ENCODE results near the gene SAP25.

Gene SAP25

GRCh38 chr7:100584683-100585510 is 11.2 kb upstream of the SAP25 start:
- peak overlapping the region; percentile 48 to 91 (median 82) for H3K9ac ChIP-seq (ENCODE audit: low read length in 5 of 5)
- H3K27me3 ChIP-seq (ENCODE audit: control insufficient read depth in 5 of 5, insufficient read depth in 4 of 5, low read length in 5 of 5): peaks cover 0 to 3% (median 0%) of the 10 kb centered on the region in 5 donors
- H3K4me1 ChIP-seq (ENCODE audit: control insufficient read depth in 5 of 5, insufficient read depth in 5 of 5, low read length in 5 of 5): peaks cover 14 to 50% (median 44%) of the 10 kb centered on the region in 5 donors

GRCh38 chr7:100584054-100584682 is 10.5 kb upstream of the SAP25 start:
- H3K9me3 ChIP-seq (ENCODE audit: control insufficient read depth in 5 of 5, low read length in 5 of 5): no peaks in the 10 kb centered on the region
- peak overlapping the region in 3 of 5 donors; percentile 56 to 91 (median 87) for H3K9ac ChIP-seq (ENCODE audit: low read length in 5 of 5)
- peak overlapping the region; percentile 85 to 97 (median 96) for H3K4me3 ChIP-seq (ENCODE audit: low read depth in 1 of 5, low read length in 5 of 5)
- no peaks in the 10 kb centered on the region for H3K27me3 ChIP-seq (ENCODE audit: control insufficient read depth in 5 of 5, insufficient read depth in 4 of 5, low read length in 5 of 5)
- peak overlapping the region; percentile 50 for H3K27ac ChIP-seq (ENCODE audit: low read depth, low read length)
- H3K36me3 ChIP-seq (ENCODE audit: control insufficient read depth in 5 of 5, insufficient read depth in 5 of 5, low read length in 5 of 5): peaks cover 0 to 37% (median 31%) of the 10 kb centered on the region in 5 donors
- peaks cover 14 to 45% (median 44%) of the 10 kb centered on the region in 5 donors for H3K4me1 ChIP-seq (ENCODE audit: control insufficient read depth in 5 of 5, insufficient read depth in 5 of 5, low read length in 5 of 5)

More at GRCh38 chr7:100584683-100585510, 11.2 kb upstream of the SAP25 start:
- Histone ChIP-seq H3K36me3 (ENCODE audit: control insufficient read depth in 5 of 5, insufficient read depth in 5 of 5, low read length in 5 of 5) (peaks cover 0 to 31% (median 26%) of the 10 kb centered on the region in 5 donors), H3K27ac (ENCODE audit: low read depth, low read length) (peak overlapping the region; percentile 50), H3K9me3 (ENCODE audit: control insufficient read depth in 5 of 5, low read length in 5 of 5) (no peaks in the 10 kb centered on the region), H3K4me3 (ENCODE audit: low read depth in 1 of 5, low read length in 5 of 5) (peak overlapping the region; percentile 85 to 97 (median 96))

DNA sequence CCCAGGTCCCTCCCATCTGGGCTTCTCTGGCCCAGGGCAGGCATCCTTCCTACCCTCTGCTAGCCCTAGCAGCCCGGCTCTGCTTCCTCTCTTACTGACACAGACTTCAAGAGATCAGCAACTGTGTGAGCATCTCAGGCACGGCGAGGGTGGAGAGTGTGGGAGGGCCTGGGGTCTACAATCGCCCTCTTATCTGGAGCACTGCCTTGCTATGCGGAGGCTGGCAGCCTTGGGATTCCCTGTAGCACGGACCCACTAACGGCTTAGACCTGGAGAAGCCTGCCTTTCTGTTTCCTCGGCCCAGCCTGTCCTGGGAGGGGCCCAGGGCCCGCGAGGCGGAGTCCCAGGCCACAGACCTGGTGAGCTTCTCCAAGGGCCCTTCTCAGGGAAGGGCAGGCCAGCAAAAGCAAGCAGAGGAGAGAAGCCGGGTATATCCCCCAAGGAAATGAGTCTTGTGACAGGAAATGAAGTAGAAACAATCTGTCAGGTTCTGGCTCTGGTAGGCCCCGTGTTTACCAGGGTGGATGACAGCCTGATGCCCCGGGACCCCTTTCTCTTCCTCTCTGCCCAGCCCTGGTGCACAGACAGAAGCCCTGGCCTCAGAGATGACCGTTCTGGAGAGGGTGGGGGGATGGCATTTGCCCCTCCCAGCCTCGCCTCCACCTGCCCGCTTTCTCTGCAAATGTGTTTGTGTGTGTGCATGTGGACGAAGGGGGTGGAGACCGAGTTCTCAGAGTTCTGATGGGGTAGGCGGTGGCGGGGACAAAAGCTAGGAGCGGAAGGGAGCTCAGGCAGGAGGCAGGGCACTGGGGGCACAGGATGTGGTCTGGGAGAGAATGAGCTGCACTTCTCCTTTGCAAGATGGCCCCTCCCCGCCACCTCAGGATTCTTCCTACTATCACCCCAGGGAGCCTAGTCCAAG is 9.7 kb upstream of the SAP25 start:
- no peaks in the 10 kb centered on the region for H3K27me3 ChIP-seq (ENCODE audit: control insufficient read depth in 5 of 5, insufficient read depth in 4 of 5, low read length in 5 of 5)
- H3K36me3 ChIP-seq (ENCODE audit: control insufficient read depth in 5 of 5, insufficient read depth in 5 of 5, low read length in 5 of 5): peaks cover 0 to 45% (median 38%) of the 10 kb centered on the region in 5 donors
- H3K4me3 ChIP-seq (ENCODE audit: low read depth in 1 of 5, low read length in 5 of 5): peak overlapping the region; percentile 11 to 70 (median 43)
- H3K9ac ChIP-seq (ENCODE audit: low read length in 5 of 5): peak overlapping the region in 3 of 5 donors; percentile 52 to 57 (median 55)
- no peaks in the 10 kb centered on the region for H3K9me3 ChIP-seq (ENCODE audit: control insufficient read depth in 5 of 5, low read length in 5 of 5)
- peaks cover 11 to 45% (median 44%) of the 10 kb centered on the region in 5 donors for H3K4me1 ChIP-seq (ENCODE audit: control insufficient read depth in 5 of 5, insufficient read depth in 5 of 5, low read length in 5 of 5)
- peak overlapping the region; percentile 48 for H3K27ac ChIP-seq (ENCODE audit: low read depth, low read length)

DNA sequence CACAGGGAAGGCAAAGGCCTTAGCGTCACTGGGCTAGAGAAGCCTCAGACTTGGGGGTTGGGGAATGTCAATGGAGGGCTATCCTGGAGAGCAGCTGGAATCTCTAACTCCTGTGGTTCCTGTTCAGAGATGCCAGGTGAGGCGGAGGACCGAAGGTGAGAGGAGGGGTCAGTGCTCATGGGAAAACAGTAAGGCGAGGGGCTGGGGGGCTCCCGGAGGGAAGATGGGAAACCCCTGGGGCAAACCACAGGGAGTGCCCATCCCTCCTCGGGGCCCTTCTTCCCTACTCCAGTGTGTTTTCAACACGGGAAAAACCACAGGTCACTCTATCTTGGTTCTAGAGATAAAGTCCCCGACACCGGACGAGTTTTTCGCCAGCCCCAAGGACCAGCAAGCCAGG is 8.9 kb upstream of the SAP25 start:
- peaks cover 11 to 45% (median 44%) of the 10 kb centered on the region in 5 donors for H3K4me1 ChIP-seq (ENCODE audit: control insufficient read depth in 5 of 5, insufficient read depth in 5 of 5, low read length in 5 of 5)
- peaks cover 0 to 52% (median 45%) of the 10 kb centered on the region in 5 donors for H3K36me3 ChIP-seq (ENCODE audit: control insufficient read depth in 5 of 5, insufficient read depth in 5 of 5, low read length in 5 of 5)
- no peaks in the 10 kb centered on the region for H3K27me3 ChIP-seq (ENCODE audit: control insufficient read depth in 5 of 5, insufficient read depth in 4 of 5, low read length in 5 of 5)
- H3K4me3 ChIP-seq (ENCODE audit: low read depth in 1 of 5, low read length in 5 of 5): peak overlapping the region in 1 of 5 donors; percentile 40
- H3K9ac ChIP-seq (ENCODE audit: low read length in 5 of 5): peak overlapping the region in 2 of 5 donors; percentile 41 to 56
- H3K9me3 ChIP-seq (ENCODE audit: control insufficient read depth in 5 of 5, low read length in 5 of 5): no peaks in the 10 kb centered on the region
- H3K27ac ChIP-seq (ENCODE audit: low read depth, low read length): no peak overlapping the region

DNA sequence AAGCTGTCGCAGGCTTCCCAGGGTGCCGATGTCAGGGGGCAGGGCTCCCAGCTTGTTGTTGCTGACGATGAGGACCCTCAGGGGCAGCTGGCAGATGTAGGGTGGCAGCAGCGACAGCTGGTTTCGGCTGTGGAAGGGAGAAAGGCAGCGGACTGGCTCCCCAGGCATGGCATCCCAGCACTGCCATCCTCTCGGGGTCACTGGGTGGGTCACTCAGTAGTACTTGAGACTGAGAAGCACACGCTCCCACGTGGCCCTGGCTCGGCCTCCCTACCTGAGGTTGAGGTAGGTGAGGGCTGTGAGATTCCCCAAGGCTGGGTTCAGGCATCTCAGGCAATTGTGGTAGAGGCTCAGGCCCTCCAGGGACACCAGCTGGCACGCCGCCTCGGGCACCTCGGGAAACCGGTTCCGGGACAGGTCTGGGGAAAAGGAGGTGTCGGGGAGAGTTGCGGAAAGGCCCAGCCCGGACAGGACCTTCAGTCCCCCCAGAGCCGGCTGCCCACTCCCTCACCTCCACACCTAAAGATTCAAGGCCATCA is 8.4 kb upstream of the SAP25 start:
- H3K9ac ChIP-seq (ENCODE audit: low read length in 5 of 5): peak overlapping the region in 1 of 5 donors; percentile 53
- H3K27me3 ChIP-seq (ENCODE audit: control insufficient read depth in 5 of 5, insufficient read depth in 4 of 5, low read length in 5 of 5): no peaks in the 10 kb centered on the region
- H3K9me3 ChIP-seq (ENCODE audit: control insufficient read depth in 5 of 5, low read length in 5 of 5): no peaks in the 10 kb centered on the region
- H3K27ac ChIP-seq (ENCODE audit: low read depth, low read length): no peak overlapping the region
- H3K4me1 ChIP-seq (ENCODE audit: control insufficient read depth in 5 of 5, insufficient read depth in 5 of 5, low read length in 5 of 5): peaks cover 11 to 43% (median 43%) of the 10 kb centered on the region in 5 donors
- peaks cover 0 to 57% (median 50%) of the 10 kb centered on the region in 5 donors for H3K36me3 ChIP-seq (ENCODE audit: control insufficient read depth in 5 of 5, insufficient read depth in 5 of 5, low read length in 5 of 5)
- H3K4me3 ChIP-seq (ENCODE audit: low read depth in 1 of 5, low read length in 5 of 5): no peak overlapping the region

GRCh38 chr7:100580466-100581283 is 7.0 kb upstream of the SAP25 start:
- H3K27ac ChIP-seq (ENCODE audit: low read depth, low read length): no peak overlapping the region
- H3K27me3 ChIP-seq (ENCODE audit: control insufficient read depth in 5 of 5, insufficient read depth in 4 of 5, low read length in 5 of 5): no peaks in the 10 kb centered on the region
- H3K4me1 ChIP-seq (ENCODE audit: control insufficient read depth in 5 of 5, insufficient read depth in 5 of 5, low read length in 5 of 5): peaks cover 10 to 37% (median 36%) of the 10 kb centered on the region in 5 donors
- H3K9ac ChIP-seq (ENCODE audit: low read length in 5 of 5): no peak overlapping the region
- H3K9me3 ChIP-seq (ENCODE audit: control insufficient read depth in 5 of 5, low read length in 5 of 5): no peaks in the 10 kb centered on the region
- peaks cover 0 to 72% (median 65%) of the 10 kb centered on the region in 5 donors for H3K36me3 ChIP-seq (ENCODE audit: control insufficient read depth in 5 of 5, insufficient read depth in 5 of 5, low read length in 5 of 5)
- no peak overlapping the region for H3K4me3 ChIP-seq (ENCODE audit: low read depth in 1 of 5, low read length in 5 of 5)

- H3K9me3 ChIP-seq (ENCODE audit: control insufficient read depth in 5 of 5, low read length in 5 of 5): no peaks in the 10 kb centered on the region
- no peak overlapping the region for H3K27ac ChIP-seq (ENCODE audit: low read depth, low read length)
- peaks cover 2 to 17% (median 16%) of the 10 kb centered on the region in 5 donors for H3K4me1 ChIP-seq (ENCODE audit: control insufficient read depth in 5 of 5, insufficient read depth in 5 of 5, low read length in 5 of 5)
- no peak overlapping the region for H3K9ac ChIP-seq (ENCODE audit: low read length in 5 of 5)
- H3K27me3 ChIP-seq (ENCODE audit: control insufficient read depth in 5 of 5, insufficient read depth in 4 of 5, low read length in 5 of 5): no peaks in the 10 kb centered on the region
- no peak overlapping the region for H3K4me3 ChIP-seq (ENCODE audit: low read depth in 1 of 5, low read length in 5 of 5)
- H3K36me3 ChIP-seq (ENCODE audit: control insufficient read depth in 5 of 5, insufficient read depth in 5 of 5, low read length in 5 of 5): peaks cover 0 to 90% (median 76%) of the 10 kb centered on the region in 5 donors
Observed at GRCh38 chr7:100578246-100579183, 4.8 kb upstream of the SAP25 start.

- H3K36me3 ChIP-seq (ENCODE audit: control insufficient read depth in 5 of 5, insufficient read depth in 5 of 5, low read length in 5 of 5): peaks cover 0 to 93% (median 75%) of the 10 kb centered on the region in 5 donors
- H3K27ac ChIP-seq (ENCODE audit: low read depth, low read length): no peak overlapping the region
- H3K27me3 ChIP-seq (ENCODE audit: control insufficient read depth in 5 of 5, insufficient read depth in 4 of 5, low read length in 5 of 5): no peaks in the 10 kb centered on the region
- H3K9me3 ChIP-seq (ENCODE audit: control insufficient read depth in 5 of 5, low read length in 5 of 5): no peaks in the 10 kb centered on the region
- H3K9ac ChIP-seq (ENCODE audit: low read length in 5 of 5): no peak overlapping the region
- peaks cover 0 to 7% (median 6%) of the 10 kb centered on the region in 5 donors for H3K4me1 ChIP-seq (ENCODE audit: control insufficient read depth in 5 of 5, insufficient read depth in 5 of 5, low read length in 5 of 5)
- H3K4me3 ChIP-seq (ENCODE audit: low read depth in 1 of 5, low read length in 5 of 5): no peak overlapping the region
Observed at GRCh38 chr7:100577507-100577906, 3.8 kb upstream of the SAP25 start.

Data from subcutaneous abdominal adipose tissue (tissue), 5 donors.